IMR-90 (cell line): ENCODE data around the gene CEBPE. TPM values are rescaled to one million over a fixed set of nuclear protein-coding genes. Genes with fewer than 3 reads are reported as not detected.

Experiments used
- ATAC-seq: fragments of 200-7000 bp; cut with Tn5 transposase; 2 replicates; pipeline ENCODE4 v1.9.1; 2020; ENCODE audit warnings: low read depth, mild to moderate bottlenecking, moderate library complexity
- BruUV-seq: library from RNA; stranded (reverse); fragments of 400-500 nt; replicated peaks from 2 replicates; lab custom pipeline; 2021; lab: Mats Ljungman, UMichigan
- CTCF ChIA-PET: fragments of 300-600 bp; formaldehyde crosslinking; extraction: SDS; loops from one replicate; lab custom pipeline; 2021; ENCODE audit warnings: antibody characterized with exemption; lab: Yijun Ruan, JAX
- POLR2A ChIA-PET: fragments of 300-600 bp; sonication (Branson Sonifier 250); formaldehyde crosslinking; loops from one replicate; lab custom pipeline; 2022; ENCODE audit warnings: antibody characterized with exemption; ENCODE audit not compliant: unreplicated experiment; lab: Charles Lee
- DNase-seq: peaks from one replicate; pipeline ENCODE4 v3.0.0; 2013
- H2AFZ ChIP-seq: replicated peaks from 2 replicates; pipeline ENCODE3; 2013; ENCODE audit warnings: low read length, mild to moderate bottlenecking; ENCODE audit not compliant: poor library complexity
- H2AK5ac ChIP-seq: 2 replicates; pipeline ENCODE4 v1.6.1; 2013; ENCODE audit warnings: low read depth, low read length, inconsistent platforms
- H2AK9ac ChIP-seq: replicated peaks from 2 replicates; pipeline ENCODE3; 2013; ENCODE audit warnings: mild to moderate bottlenecking, low read depth, low read length, moderate library complexity; ENCODE audit not compliant: poor library complexity
- H2BK120ac ChIP-seq: 2 replicates; pipeline ENCODE4 v1.6.1; 2013; ENCODE audit warnings: low read depth, low read length, inconsistent platforms
- H2BK15ac ChIP-seq: 3 replicates; pipeline ENCODE4 v1.6.1; 2013; ENCODE audit warnings: low read depth, low read length, inconsistent platforms
- H2BK20ac ChIP-seq: 2 replicates; pipeline ENCODE4 v1.6.1; 2013; ENCODE audit warnings: low read depth, mild to moderate bottlenecking, inconsistent platforms, low read length, moderate library complexity
- H2BK5ac ChIP-seq: 2 replicates; pipeline ENCODE4 v1.6.1; 2013; ENCODE audit warnings: mild to moderate bottlenecking, low read depth, low read length, inconsistent platforms; ENCODE audit not compliant: poor library complexity, severe bottlenecking
- H3K14ac ChIP-seq: replicated peaks from 2 replicates; pipeline ENCODE4 v1.6.1; 2013; ENCODE audit warnings: low read depth, low read length, inconsistent platforms
- H3K18ac ChIP-seq: 2 replicates; pipeline ENCODE4 v1.6.1; 2013; ENCODE audit warnings: low read depth, low read length, control low read depth
- H3K23ac ChIP-seq: 2 replicates; pipeline ENCODE4 v1.6.1; 2013; ENCODE audit warnings: low read depth, low read length, inconsistent platforms
- H3K27ac ChIP-seq: 2 replicates; pipeline ENCODE4 v1.5.1; 2013; ENCODE audit warnings: mild to moderate bottlenecking, control low read depth, low read length; ENCODE audit not compliant: insufficient read depth
- H3K27me3 ChIP-seq: 2 replicates; pipeline ENCODE4 v1.6.1; 2013; ENCODE audit warnings: low read length; ENCODE audit not compliant: control insufficient read depth, insufficient read depth
- H3K36me3 ChIP-seq: 2 replicates; pipeline ENCODE4 v1.6.1; 2013; ENCODE audit warnings: low read length, mixed read lengths; ENCODE audit not compliant: control insufficient read depth, insufficient read depth
- H3K4ac ChIP-seq: 2 replicates; pipeline ENCODE4 v1.6.1; 2013; ENCODE audit warnings: low read depth, low read length, inconsistent platforms
- H3K4me1 ChIP-seq: 2 replicates; pipeline ENCODE4 v1.6.1; 2013; ENCODE audit warnings: low read length, mixed read lengths; ENCODE audit not compliant: control insufficient read depth, insufficient read depth
- H3K4me2 ChIP-seq: 2 replicates; pipeline ENCODE4 v1.6.1; 2013; ENCODE audit warnings: low read depth, mild to moderate bottlenecking, control low read depth, low read length, moderate library complexity
- H3K4me3 ChIP-seq: 2 replicates; pipeline ENCODE4 v1.5.1; 2013; ENCODE audit warnings: low read depth, mild to moderate bottlenecking, control low read depth, low read length, moderate library complexity; ENCODE audit not compliant: insufficient read depth
- H3K56ac ChIP-seq: 2 replicates; pipeline ENCODE4 v1.6.1; 2013; ENCODE audit warnings: low read length, inconsistent platforms; ENCODE audit not compliant: insufficient read depth; ENCODE audit errors: extremely low read depth
- H3K79me1 ChIP-seq, 2 experiments: 2 replicates each; pipeline ENCODE4 v1.6.1; 2013; ENCODE audit warnings: low read length in 2 of 2, inconsistent platforms in 1 of 2, low read depth in 1 of 2
- H3K9ac ChIP-seq: 2 replicates; pipeline ENCODE4 v1.6.1; 2013; ENCODE audit warnings: low read depth, low read length, control low read depth
- H3K9me1 ChIP-seq: 2 replicates; pipeline ENCODE4 v1.6.1; 2013; ENCODE audit warnings: low read length, inconsistent platforms; ENCODE audit not compliant: insufficient read depth
- H3K9me3 ChIP-seq: 2 replicates; pipeline ENCODE4 v1.6.1; 2013; ENCODE audit warnings: low read length; ENCODE audit not compliant: control insufficient read depth, insufficient read depth
- H4K20me1 ChIP-seq: 2 replicates; pipeline ENCODE4 v1.6.1; 2013; ENCODE audit warnings: low read length, inconsistent platforms; ENCODE audit not compliant: insufficient read depth
- H4K5ac ChIP-seq: 2 replicates; pipeline ENCODE4 v1.6.1; 2013; ENCODE audit warnings: mild to moderate bottlenecking, low read depth, low read length, control low read depth
- H4K8ac ChIP-seq, 2 experiments: 2 replicates each; pipeline ENCODE4 v1.6.1; 2013; ENCODE audit warnings: low read depth in 2 of 2, low read length in 2 of 2, control low read depth in 1 of 2, inconsistent platforms in 1 of 2
- H4K91ac ChIP-seq: 2 replicates; pipeline ENCODE4 v1.6.1; 2013; ENCODE audit warnings: low read depth, low read length, inconsistent platforms; ENCODE audit not compliant: insufficient read depth
- CHD1 ChIP-seq: IDR thresholded peaks from 2 replicates; pipeline ENCODE4 v1.6.1; 2012; ENCODE audit warnings: low read depth, low read length, improper control_type of control experiment
- MXI1 ChIP-seq: IDR thresholded peaks from 2 replicates; pipeline ENCODE4 v1.6.1; 2012; ENCODE audit warnings: low read depth, mild to moderate bottlenecking, low read length, moderate library complexity, borderline replicate concordance
- RFX5 ChIP-seq: IDR thresholded peaks from 2 replicates; pipeline ENCODE4 v1.8.0; 2012; ENCODE audit warnings: low read depth, mild to moderate bottlenecking, low read length, moderate library complexity
- USF2 ChIP-seq: fragments of 150-350 bp; IDR thresholded peaks from 2 replicates; pipeline ENCODE4 v1.6.1; 2017; ENCODE audit warnings: mild to moderate bottlenecking, antibody characterized with exemption, low read length, low read depth
- WGBS, 2 experiments: methylation state at CpG; one replicate each; pipeline versions ENCODE4 v1.1.5 to v1.1.7; 2013; ENCODE audit warnings: missing lambda C conversion rate in 2 of 2; ENCODE audit not compliant: insufficient read length in 1 of 2; ENCODE audit errors: extremely low coverage in 2 of 2; 5-methylcytosine and 5-hydroxymethylcytosine counted together
- dilution Hi-C: fragments of 300-500 bp; cut with HindIII; formaldehyde crosslinking; loops from one replicate; pipeline ENCODE4 v1.14.3; 2018; ENCODE audit warnings: low sequenced_read_pairs; ENCODE audit not compliant: unreplicated experiment
- in situ Hi-C: fragments of 300-500 bp; cut with MboI; formaldehyde crosslinking; loops from 3 replicates; pipeline ENCODE4 v1.14.3; 2019; ENCODE audit warnings: low sequenced_read_pairs, inconsistent platforms, mixed read lengths
- intact Hi-C: fragments of 100-400 bp; cut with micrococcal nuclease; formaldehyde crosslinking; loops from 2 replicates; pipeline ENCODE4 v1.10.0; 2022
- polyA plus RNA-seq, 3 experiments: library from polyadenylated mRNA; depleted of rRNA; stranded (reverse); fragments of >200 nt; gene quantifications; 2 replicates each; pipeline ENCODE4 v1.2.3, GENCODE V29; 2012; ENCODE audit warnings: low replicate concordance in 1 of 3
- total RNA-seq: library from RNA; depleted of rRNA; stranded (reverse); fragments of >200 nt; gene quantifications from 2 replicates; pipeline ENCODE4 v1.2.3, GENCODE V29; 2012

The CEBPE gene
- total and polyA plus RNA-seq, 2 of the 4 experiments (the other 2 are of a cell fraction) = 0.05 TPM; not detected in 1

- H3K4me1 ChIP-seq = peaks cover 12% of the 10 kb centered on the region
- H3K9me3 ChIP-seq = no peaks in the 10 kb centered on the region
- peak overlapping the region; percentile 64 for H3K14ac ChIP-seq
- peak overlapping the region; percentile 84 for H3K4ac ChIP-seq
- H4K91ac ChIP-seq = peak overlapping the region; percentile 13
- H2AFZ ChIP-seq = no peak overlapping the region
- dilution Hi-C loops = no loop called here
- peak overlapping the region; percentile 11; the same call in 1 of the 3 replicates for H2BK15ac ChIP-seq
- peak overlapping the region; percentile 63 for H3K27ac ChIP-seq
- H3K4me3 ChIP-seq = no peak overlapping the region
- no peak overlapping the region for H4K5ac ChIP-seq
- H3K4me2 ChIP-seq = peak overlapping the region; percentile 19
- peaks cover 37% of the 10 kb centered on the region for H4K20me1 ChIP-seq
- ChIA-PET POLR2A (interaction anchor here (1.0 to 1.5 kb wide), 3 partner anchors 10 to 24 kb away, joined by 3 to 7 read pairs (median 6); no protein-coding TSS in a partner anchor), CTCF (interaction anchor here (1.0 to 2.1 kb wide), 2 partner anchors 14 to 48 kb away, joined by 3 to 9 read pairs; partner anchors contain the start of gene CDH24)
- H2BK5ac ChIP-seq = peak overlapping the region; percentile 57
- peak overlapping the region; percentile 81 for H2AK5ac ChIP-seq
- no TSS peak for BruUV-seq
- H3K27me3 ChIP-seq = no peaks in the 10 kb centered on the region
- peak overlapping the region; percentile 36; the same call in 1 of the 2 replicates for H3K56ac ChIP-seq
- no peak overlapping the region for H2BK20ac ChIP-seq
- H3K36me3 ChIP-seq = peaks cover 36% of the 10 kb centered on the region
- H3K18ac ChIP-seq = 0 out of 2 replicates have a peak overlapping the region, but pooled peaks have one; percentile 10
- H3K79me1 ChIP-seq = peaks cover 15 to 64% of the 10 kb centered on the region in 2 experiments
- intact Hi-C loops = loop anchor here (1.0 kb wide), 1 partner anchor 13 kb away; no protein-coding TSS in a partner anchor
- TF ChIP-seq RFX5 (no peak), USF2 (peak; percentile 9; the same call in 1 of the 2 replicates), CHD1 (no peak), MXI1 (peak; percentile 27; the same call in 1 of the 2 replicates)
- peak overlapping the region; percentile 61 for H3K23ac ChIP-seq
- in situ Hi-C loops = no loop called here
- H4K8ac ChIP-seq = peak overlapping the region; percentile 5 to 70; a peak in 2 of 4 replicates
- 59% methylated on average over 3 of the region's 5 CpGs; no CpG with 5 or more reads in 1 of the 2 experiments for WGBS, 2 experiments
- H3K9ac ChIP-seq = peak overlapping the region; percentile 59
- peak; percentile 0; the same call in 1 of the 2 replicates for ATAC-seq
- peaks cover 2% of the 10 kb centered on the region; the same call in 1 of the 2 replicates for H3K9me1 ChIP-seq
- H2BK120ac ChIP-seq = peak overlapping the region; percentile 23; the same call in 1 of the 2 replicates
- no peak for DNase-seq
- peak overlapping the region; percentile 53 for H2AK9ac ChIP-seq
Observed at GRCh38 chr14:23071921-23072539, 47.0 kb downstream of the CEBPE start.
